Heart left ventricle (tissue), 13 donors: ENCODE measurements around the gene C1orf116.

Experiments used
- POLR2A ChIP-seq, 2 donors: fragments of 450-650 bp; IDR thresholded peaks; one replicate each; pipeline ENCODE4 v1.6.1; 2017; ENCODE audit warnings: antibody characterized with exemption in 2 of 2, mild to moderate bottlenecking in 2 of 2, moderate library complexity in 2 of 2
- TF ChIP-seq, protein P1 (sequence below), 12 donors: fragments of 200-600 bp; sonication (generic) in 4 of 12; IDR thresholded peaks; one replicate each; pipeline versions ENCODE4 v1.5.0 to v1.8.0; 2018 to 2022; ENCODE audit warnings: antibody characterized with exemption in 12 of 12, mild to moderate bottlenecking in 5 of 12
- donor health status: ischemic (EF 13 %, LVEDD 7.1; RV severe dilation, severe dysfunction).
- donor health status: DM: no; HTN: yes; CAD: no.
- donor health status: DM: no; HTN: no; CAD: no.
- donor health status: ischemic (EF 25% LVEDD 6.9; RV normal size, moderate dysfunction).
- donor health status: ischemic (EF 25% LVEDD 5.7; RV mildly dilated, moderate dysfunction).
- donor health status: ischemic (EF 35%, LVEDD 5.7; RV mildly dilated, moderate dysfunction).
- donor health status: nonischemic (EF 11% LVEDD 7.7; RV severe dilation, severe dysfunction).
- donor health status: DM: yes; HTN: yes; CAD: no.
- donor health status: PGD.
- donor health status: ischemic (EF 29% LVEDD 5.4; RV normal size, mild dysfunction).
- donor health status: nonischemic (EF 23%, LVEDD 6.1; RV moderate dilation, normal function).

DNA sequence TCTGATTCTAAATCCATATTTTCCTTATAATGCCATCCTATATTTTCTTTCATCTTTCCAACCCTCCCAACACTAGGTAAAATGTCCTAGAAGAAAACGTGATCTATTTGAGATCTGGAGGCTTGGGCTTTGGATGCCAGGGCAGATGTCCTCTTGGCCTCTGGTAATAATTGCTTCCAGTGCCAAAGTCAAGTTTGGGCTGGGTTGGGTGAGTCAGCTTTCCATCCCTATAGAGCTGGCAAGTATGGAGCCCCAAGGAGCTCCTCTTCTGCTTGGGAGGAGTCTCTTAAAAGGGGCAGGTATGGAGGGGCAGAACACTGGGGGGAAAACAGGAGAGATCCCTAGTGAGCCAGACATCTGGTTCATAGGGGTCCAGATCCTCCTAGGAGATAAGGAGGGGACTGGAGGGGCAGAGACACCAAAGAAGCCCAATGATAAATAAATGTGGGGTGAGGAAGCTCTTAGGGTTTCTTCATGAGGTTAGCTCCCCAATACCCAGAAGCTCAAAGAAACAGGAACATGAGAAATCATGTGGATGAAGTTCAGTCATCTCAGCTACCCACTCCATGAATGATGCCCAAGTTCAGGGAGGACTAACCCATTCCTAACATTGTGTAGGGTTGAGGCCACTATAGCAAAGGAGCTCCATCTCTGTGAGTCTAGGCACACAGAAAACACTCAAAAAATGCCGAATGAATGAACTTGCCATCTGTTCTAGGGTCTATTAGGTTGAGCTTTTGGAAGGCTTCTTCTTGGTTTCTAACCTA lies 3.5 kb downstream of the C1orf116 start:
- TF ChIP-seq, protein P1, sequence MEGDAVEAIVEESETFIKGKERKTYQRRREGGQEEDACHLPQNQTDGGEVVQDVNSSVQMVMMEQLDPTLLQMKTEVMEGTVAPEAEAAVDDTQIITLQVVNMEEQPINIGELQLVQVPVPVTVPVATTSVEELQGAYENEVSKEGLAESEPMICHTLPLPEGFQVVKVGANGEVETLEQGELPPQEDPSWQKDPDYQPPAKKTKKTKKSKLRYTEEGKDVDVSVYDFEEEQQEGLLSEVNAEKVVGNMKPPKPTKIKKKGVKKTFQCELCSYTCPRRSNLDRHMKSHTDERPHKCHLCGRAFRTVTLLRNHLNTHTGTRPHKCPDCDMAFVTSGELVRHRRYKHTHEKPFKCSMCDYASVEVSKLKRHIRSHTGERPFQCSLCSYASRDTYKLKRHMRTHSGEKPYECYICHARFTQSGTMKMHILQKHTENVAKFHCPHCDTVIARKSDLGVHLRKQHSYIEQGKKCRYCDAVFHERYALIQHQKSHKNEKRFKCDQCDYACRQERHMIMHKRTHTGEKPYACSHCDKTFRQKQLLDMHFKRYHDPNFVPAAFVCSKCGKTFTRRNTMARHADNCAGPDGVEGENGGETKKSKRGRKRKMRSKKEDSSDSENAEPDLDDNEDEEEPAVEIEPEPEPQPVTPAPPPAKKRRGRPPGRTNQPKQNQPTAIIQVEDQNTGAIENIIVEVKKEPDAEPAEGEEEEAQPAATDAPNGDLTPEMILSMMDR (IDR thresholded peaks at IDR 0.05): no peak
- TF ChIP-seq POLR2A (IDR thresholded peaks at IDR 0.05): no peak
